ENCODE data around the gene GSN.

The GSN gene

GRCh38 chr9:121350036-121350435, 82.1 kb downstream of the GSN start:
- peaks cover 11% of the 10 kb centered on the region for H3K4me1 Mint-ChIP-seq
- H3K27ac Mint-ChIP-seq, result no peak overlapping the region
- H3K27me3 Mint-ChIP-seq, result no peaks in the 10 kb centered on the region
- peaks cover 20% of the 10 kb centered on the region for H3K36me3 Mint-ChIP-seq
- no peaks in the 10 kb centered on the region for H3K9me3 Mint-ChIP-seq
- no peak overlapping the region for H3K4me3 Mint-ChIP-seq

GRCh38 chr9:121350993-121351561, 83.1 kb downstream of the GSN start:
- H3K36me3 Mint-ChIP-seq, result peaks cover 18% of the 10 kb centered on the region
- no peaks in the 10 kb centered on the region for H3K9me3 Mint-ChIP-seq
- no peak overlapping the region for H3K4me3 Mint-ChIP-seq
- H3K27ac Mint-ChIP-seq, result no peak overlapping the region
- H3K27me3 Mint-ChIP-seq, result no peaks in the 10 kb centered on the region
- peaks cover 11% of the 10 kb centered on the region for H3K4me1 Mint-ChIP-seq

GRCh38 chr9:121353241-121354061, 85.5 kb downstream of the GSN start:
- H3K36me3 Mint-ChIP-seq, result peaks cover 16% of the 10 kb centered on the region
- no peaks in the 10 kb centered on the region for H3K27me3 Mint-ChIP-seq
- peak overlapping the region; percentile 63 for H3K27ac Mint-ChIP-seq
- no peak overlapping the region for H3K4me3 Mint-ChIP-seq
- no peaks in the 10 kb centered on the region for H3K9me3 Mint-ChIP-seq
- peaks cover 25% of the 10 kb centered on the region for H3K4me1 Mint-ChIP-seq

- Mint-ChIP-seq H3K4me3 (no peak overlapping the region), H3K4me1 (peaks cover 32% of the 10 kb centered on the region), H3K27me3 (no peaks in the 10 kb centered on the region), H3K9me3 (no peaks in the 10 kb centered on the region), H3K36me3 (peaks cover 16% of the 10 kb centered on the region), H3K27ac (no peak overlapping the region)
Observed at GRCh38 chr9:121354141-121354540, 86.2 kb downstream of the GSN start.

- peaks cover 36% of the 10 kb centered on the region for H3K4me1 Mint-ChIP-seq
- peaks cover 14% of the 10 kb centered on the region for H3K36me3 Mint-ChIP-seq
- H3K27ac Mint-ChIP-seq, result no peak overlapping the region
- H3K4me3 Mint-ChIP-seq, result no peak overlapping the region
- H3K27me3 Mint-ChIP-seq, result no peaks in the 10 kb centered on the region
- no peaks in the 10 kb centered on the region for H3K9me3 Mint-ChIP-seq
Observed at GRCh38 chr9:121354762-121355161, 86.8 kb downstream of the GSN start.

DNA sequence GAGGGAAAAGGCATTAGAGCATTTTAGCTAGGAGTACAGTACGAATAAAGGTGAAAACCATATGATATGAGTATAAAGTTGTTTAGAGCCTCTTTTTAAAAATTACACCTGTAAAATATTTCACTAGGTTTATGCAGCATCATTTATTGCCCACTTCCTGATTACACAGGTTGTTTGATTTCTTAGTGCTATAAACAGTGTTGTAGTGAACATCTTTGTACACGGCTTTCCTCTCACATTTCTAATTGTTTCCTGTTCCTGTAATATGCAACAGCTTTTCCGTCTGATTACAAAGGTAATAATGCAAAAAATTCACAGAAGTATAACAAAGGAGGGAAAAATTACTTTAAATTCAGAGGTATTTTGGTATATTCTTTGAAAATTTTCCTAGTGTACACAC, 89.0 kb downstream of the GSN start:
- no peaks in the 10 kb centered on the region for H3K9me3 Mint-ChIP-seq
- no peaks in the 10 kb centered on the region for H3K27me3 Mint-ChIP-seq
- peaks cover 12% of the 10 kb centered on the region for H3K36me3 Mint-ChIP-seq
- H3K4me1 Mint-ChIP-seq, result peaks cover 42% of the 10 kb centered on the region
- H3K4me3 Mint-ChIP-seq, result peak overlapping the region; percentile 6
- H3K27ac Mint-ChIP-seq, result no peak overlapping the region

DNA sequence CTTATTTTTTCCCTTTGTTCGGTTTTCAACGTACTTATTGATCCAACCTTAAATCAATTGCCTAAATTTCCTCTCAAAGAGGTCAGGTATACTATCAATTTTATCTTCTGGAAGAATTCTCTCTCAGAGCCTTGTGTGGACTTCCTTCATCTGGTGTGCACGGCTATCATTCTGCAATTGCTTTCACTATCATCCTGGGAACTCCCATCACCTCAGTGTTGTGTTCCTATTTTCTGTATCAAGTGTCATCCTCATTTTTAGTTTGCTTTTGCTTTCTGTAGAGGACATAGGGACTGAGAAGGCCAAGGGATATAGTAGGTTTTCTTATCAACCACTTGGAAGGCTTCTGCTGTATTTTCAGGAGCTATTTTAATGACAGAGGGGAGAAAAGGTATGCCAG, 90.8 kb downstream of the GSN start:
- Mint-ChIP-seq H3K4me1 (peaks cover 35% of the 10 kb centered on the region), H3K36me3 (peaks cover 5% of the 10 kb centered on the region), H3K9me3 (no peaks in the 10 kb centered on the region), H3K27ac (peak overlapping the region; percentile 49), H3K4me3 (peak overlapping the region; percentile 23), H3K27me3 (no peaks in the 10 kb centered on the region)

GRCh38 chr9:121359351-121360294, 91.7 kb downstream of the GSN start:
- H3K4me3 Mint-ChIP-seq, result no peak overlapping the region
- no peak overlapping the region for H3K27ac Mint-ChIP-seq
- H3K27me3 Mint-ChIP-seq, result no peaks in the 10 kb centered on the region

GRCh38 chr9:121360601-121361374, 92.8 kb downstream of the GSN start:
- Mint-ChIP-seq H3K27me3 (no peaks in the 10 kb centered on the region), H3K36me3 (peaks cover 2% of the 10 kb centered on the region), H3K4me1 (peaks cover 35% of the 10 kb centered on the region), H3K9me3 (no peaks in the 10 kb centered on the region), H3K4me3 (no peak overlapping the region), H3K27ac (no peak overlapping the region)

More at GRCh38 chr9:121359351-121360294, 91.7 kb downstream of the GSN start:
- Mint-ChIP-seq H3K4me1 (peaks cover 35% of the 10 kb centered on the region), H3K9me3 (no peaks in the 10 kb centered on the region), H3K36me3 (peaks cover 2% of the 10 kb centered on the region)

DNA sequence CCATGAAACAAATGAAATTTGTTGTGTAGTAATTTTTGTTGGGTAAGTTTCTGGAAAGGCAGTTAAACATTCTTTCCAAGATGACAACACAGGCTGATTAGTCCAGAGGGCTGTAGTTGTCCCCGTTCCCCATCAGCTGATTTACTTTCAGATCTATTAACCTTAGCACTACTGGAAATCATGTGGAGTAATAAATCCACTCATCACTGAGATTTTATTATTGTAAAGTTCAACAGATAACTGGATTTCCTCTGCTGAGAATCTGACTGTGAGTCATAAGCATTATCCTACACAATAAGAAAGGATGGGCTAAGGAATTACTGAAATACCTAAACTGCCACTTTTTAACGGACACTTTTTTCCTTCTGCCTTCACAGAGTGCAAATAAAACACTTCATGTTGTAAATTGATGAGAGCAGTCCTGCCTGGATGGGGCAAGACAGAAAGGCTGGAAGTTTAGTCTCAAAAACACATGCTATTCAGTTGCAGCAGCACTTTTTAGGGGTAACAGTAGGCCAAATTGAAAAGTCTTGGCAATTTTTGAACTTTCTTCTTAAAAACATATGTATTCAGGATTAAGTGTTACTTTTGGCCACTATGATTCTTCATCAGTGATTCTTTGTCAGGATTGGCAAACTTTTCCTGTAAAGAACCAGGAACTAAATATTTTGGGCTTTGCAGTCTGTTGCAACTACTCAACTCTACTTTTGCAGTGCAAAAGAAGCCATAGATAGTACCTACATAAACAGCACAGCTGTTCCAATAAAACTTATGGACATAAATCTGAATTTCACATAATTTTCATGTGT, 95.1 kb downstream of the GSN start:
- Mint-ChIP-seq H3K4me1 (peaks cover 40% of the 10 kb centered on the region), H3K4me3 (no peak overlapping the region)

DNA sequence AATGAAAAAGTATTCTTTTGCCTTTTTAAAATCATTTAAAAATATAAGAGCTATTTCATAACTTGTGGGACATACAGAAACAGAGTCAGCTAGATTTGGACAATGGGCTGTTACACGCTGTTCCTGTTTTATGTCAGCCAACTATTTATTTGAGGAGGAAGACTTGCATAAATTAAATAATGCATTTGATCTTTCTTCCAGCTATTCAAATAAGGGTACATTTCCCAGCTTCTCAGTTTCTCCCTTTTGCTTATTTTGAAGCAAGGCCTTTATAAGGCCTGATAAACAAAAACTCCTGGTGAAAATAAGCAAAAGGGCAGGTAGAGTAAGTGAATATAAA, 95.6 kb downstream of the GSN start:
- H3K27ac Mint-ChIP-seq, result no peak overlapping the region
- H3K9me3 Mint-ChIP-seq, result no peaks in the 10 kb centered on the region
- H3K36me3 Mint-ChIP-seq, result no peaks in the 10 kb centered on the region
- no peaks in the 10 kb centered on the region for H3K27me3 Mint-ChIP-seq
- H3K4me1 Mint-ChIP-seq, result peaks cover 38% of the 10 kb centered on the region
- no peak overlapping the region for H3K4me3 Mint-ChIP-seq

More for the DNA sequence above, 95.1 kb downstream of the GSN start:
- Mint-ChIP-seq H3K27me3 (no peaks in the 10 kb centered on the region), H3K9me3 (no peaks in the 10 kb centered on the region), H3K27ac (no peak overlapping the region), H3K36me3 (no peaks in the 10 kb centered on the region)

DNA sequence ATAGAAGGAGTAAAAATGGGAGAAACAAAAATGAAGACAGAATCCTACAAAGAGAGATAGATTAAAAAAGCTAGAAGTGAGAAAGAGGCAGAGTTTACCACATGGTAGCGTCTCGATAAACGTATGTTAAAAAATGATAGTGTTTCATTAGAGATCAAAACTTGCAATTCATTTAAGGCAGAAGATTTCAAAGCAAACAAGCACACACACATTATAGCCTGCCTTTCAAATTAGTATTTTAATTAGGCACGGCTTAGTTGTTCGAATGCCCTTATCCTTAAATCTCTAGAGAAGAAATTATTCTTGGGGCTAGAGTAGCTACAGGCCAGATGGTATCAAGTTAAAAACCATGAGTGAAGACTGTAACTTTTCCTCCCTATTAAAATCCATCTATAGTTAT, 96.1 kb downstream of the GSN start:
- Mint-ChIP-seq H3K36me3 (no peaks in the 10 kb centered on the region), H3K27me3 (no peaks in the 10 kb centered on the region), H3K27ac (no peak overlapping the region), H3K4me1 (peaks cover 38% of the 10 kb centered on the region), H3K9me3 (no peaks in the 10 kb centered on the region), H3K4me3 (no peak overlapping the region)

GRCh38 chr9:121364886-121365285, 96.9 kb downstream of the GSN start:
- no peaks in the 10 kb centered on the region for H3K27me3 Mint-ChIP-seq
- H3K9me3 Mint-ChIP-seq, result no peaks in the 10 kb centered on the region
- H3K4me3 Mint-ChIP-seq, result no peak overlapping the region
- H3K4me1 Mint-ChIP-seq, result peaks cover 33% of the 10 kb centered on the region
- no peaks in the 10 kb centered on the region for H3K36me3 Mint-ChIP-seq
- H3K27ac Mint-ChIP-seq, result no peak overlapping the region

GRCh38 chr9:121365564-121365963, 97.6 kb downstream of the GSN start:
- Mint-ChIP-seq H3K36me3 (no peaks in the 10 kb centered on the region), H3K27me3 (no peaks in the 10 kb centered on the region), H3K9me3 (no peaks in the 10 kb centered on the region), H3K27ac (no peak overlapping the region), H3K4me3 (no peak overlapping the region), H3K4me1 (peaks cover 37% of the 10 kb centered on the region)
